COR-L47 (cell line): ENCODE results near the gene KCND3.
A peak's percentile ranks its signal among the peaks of the same experiment; 100 is the strongest.
"Not testable (repeated sequence)": the region's sequence is repeated elsewhere in the genome, so short reads cannot be mapped to it uniquely, and the experiment has no call there.

Experiments used
- DNase-seq: peaks from one replicate; lab custom pipeline; 2025; lab: John Stamatoyannopoulos, UW

KCND3 gene

DNA sequence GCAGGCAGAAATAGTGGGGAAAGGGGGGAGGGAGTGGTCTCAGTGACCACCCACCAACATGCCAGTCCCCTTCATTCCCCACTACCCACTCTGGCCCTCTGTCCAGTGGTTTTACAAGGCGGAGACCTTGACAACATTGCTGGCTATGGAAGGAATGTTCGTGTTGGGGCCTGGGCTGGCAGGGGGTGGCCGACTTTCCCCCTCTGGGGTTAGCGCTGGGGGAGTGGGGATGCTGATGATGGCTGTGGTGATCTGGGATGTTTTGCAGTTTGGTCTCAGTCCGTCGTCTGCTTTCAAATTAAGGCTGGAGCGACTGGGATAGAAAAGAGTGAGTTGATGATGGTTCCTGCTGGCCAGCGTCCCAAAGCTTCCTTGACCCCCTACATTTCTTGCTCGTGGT, 213.5 kb downstream of the KCND3 start:
- DNase-seq, result no peak

DNA sequence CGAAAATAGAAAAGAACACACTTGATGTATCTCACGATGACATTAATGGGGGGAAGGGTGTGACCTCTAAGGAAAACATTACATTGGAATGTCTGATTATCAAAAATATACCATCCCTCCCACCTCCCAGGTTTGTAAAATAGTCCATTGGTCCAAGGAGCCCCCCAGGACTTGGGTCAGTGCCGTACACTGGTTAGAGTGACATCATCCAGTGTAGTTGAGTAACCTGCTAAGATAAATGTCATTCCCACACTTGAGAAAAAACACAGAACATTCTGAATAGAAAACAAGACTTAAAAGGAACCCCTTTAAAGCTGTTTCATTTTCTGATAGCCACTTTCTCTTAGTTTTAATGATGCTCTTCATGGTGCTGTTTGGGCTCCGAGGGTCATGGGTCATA, 218.6 kb downstream of the KCND3 start:
- DNase-seq, result no peak

DNA sequence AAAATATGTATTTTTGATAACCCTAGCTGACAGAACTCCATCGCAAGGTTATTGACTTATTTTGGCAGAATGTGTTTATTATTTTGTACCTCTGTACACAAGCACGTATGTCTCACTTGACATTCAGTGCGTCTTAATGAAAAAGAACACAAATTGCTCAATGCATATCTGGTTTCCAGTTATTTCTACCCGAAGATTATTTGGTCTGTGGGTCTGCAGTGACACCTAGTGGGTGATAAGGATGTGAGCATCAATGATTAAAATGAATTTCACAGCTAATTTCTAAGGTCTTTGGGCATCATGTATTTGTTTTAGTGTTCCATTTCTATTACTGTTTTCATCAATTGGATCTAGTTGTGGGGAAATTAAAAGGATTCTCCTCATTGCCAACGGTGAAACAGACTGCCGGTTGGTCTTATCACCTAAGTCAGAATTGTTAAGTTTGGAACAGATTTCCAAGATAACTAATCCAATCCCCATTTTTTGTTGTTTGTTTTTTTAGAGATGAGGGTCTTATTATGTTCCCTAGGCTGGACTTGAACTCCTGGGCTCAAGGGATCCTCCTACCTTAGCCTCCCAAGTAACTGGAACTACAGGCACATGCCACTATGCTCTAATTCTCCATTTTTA, 219.8 kb downstream of the KCND3 start:
- DNase-seq, result peak; percentile 45

DNA sequence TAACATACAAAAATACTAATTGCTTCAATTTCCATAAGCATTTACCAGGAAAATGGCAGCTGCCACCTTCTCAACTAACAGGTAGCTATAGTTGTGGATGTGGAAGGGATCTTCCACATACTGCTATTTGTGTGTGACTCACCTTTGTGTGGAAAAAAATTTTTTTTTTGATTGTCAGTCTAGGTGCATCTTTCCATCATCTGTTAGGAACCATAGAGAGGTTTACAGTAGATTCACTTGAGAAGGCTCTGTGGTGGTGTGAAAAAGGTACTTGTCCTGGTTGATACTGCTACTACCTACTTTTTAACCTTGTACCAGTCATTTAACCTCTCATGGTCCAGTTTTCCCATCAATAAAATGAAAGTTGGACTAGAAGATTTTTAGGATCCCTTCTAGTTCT, 220.8 kb downstream of the KCND3 start:
- no peak for DNase-seq

DNA sequence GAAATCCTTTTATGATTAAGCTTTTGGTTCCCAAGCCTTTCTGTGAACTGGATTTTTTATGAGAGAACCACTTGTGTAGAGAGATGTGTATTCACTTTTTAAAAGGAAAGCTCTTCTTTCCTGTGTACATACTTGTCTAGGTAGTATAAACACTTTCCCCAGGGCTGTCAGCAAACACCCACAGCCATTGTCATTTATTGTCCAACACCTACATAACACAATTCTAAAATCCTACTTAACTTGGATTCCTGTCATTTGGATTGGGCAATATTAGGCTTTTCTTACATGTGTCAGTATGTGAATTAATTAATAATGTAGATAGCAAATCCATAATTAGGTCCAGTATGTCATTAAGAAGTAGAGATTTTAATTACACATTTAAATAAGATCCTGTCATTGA, 221.4 kb downstream of the KCND3 start:
- DNase-seq, result no peak

DNA sequence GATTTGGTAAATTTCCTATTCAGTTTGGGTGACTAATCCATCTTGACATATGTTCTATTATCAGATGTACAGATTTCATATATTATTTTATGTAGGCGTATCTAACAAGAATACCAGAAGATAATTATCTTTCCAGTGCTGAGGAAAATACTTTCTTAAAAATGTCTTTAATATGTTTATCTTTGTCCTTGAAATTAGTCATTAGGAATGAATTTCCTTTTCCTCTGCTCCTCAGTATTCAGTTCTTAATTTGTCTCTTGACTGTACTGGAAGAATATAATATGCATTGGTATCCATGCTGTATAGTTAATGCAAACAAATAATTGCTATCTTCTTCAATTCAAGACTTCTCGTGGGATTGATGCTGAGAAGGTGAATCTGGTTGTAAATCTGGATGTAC, 227.1 kb downstream of the KCND3 start:
- no peak for DNase-seq

DNA sequence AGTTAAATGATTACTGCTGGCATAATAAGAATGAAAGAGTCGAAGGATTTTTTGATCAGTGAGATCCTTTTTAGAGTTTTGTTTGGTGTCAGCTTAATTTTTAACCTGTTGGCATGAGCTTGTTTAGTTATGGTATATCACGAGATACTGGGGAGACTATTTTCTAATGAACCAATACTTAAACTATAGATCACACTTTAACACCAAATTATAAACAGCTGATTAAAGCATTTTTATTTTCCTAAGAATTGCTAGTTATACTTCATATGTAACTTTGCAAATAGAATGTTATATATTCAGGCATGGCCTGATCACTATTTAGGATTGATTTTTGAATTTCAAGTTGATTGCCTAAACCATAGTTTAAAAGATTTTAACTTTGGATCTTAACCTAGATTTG, 227.8 kb downstream of the KCND3 start:
- DNase-seq, result no peak

DNA sequence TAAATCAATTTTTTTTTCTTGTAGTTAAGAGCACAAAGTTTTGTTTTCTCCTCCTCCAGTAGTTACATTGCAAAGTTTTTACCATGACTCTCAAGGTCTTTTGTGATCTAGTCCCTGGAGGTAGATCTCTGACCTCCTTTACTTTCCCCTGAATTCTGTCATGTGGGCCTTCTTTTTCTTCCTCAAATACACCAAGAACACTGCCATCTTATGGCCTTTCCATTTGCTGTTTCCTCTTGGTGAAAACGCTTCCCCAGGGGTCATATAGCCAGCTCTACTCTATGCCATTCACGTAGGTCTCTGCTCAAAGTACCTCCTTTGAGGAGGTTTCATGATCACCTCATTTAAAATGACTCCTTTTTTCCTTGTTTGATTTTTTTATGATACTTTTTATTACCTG, 231.1 kb downstream of the KCND3 start:
- DNase-seq, result no peak

DNA sequence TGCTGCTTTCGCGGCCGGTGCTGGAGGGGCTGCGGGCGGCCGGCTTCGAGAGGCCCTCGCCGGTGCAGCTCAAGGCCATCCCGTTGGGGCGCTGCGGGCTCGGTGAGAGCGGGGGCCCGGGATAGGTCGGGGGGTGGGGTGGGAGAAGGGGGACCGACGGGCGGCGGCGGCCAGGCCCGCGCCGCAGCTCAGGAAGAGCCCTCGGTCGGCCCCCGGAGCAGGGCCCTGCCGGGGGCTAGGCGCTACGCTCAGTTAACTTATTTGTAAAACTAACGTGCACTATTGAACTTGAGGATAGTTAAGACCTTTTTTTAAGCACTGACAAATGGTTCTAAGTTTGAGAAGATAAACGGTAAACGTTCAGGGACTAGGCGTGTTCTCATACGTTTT, 233.3 kb downstream of the KCND3 start:
- DNase-seq, result no peak

DNA sequence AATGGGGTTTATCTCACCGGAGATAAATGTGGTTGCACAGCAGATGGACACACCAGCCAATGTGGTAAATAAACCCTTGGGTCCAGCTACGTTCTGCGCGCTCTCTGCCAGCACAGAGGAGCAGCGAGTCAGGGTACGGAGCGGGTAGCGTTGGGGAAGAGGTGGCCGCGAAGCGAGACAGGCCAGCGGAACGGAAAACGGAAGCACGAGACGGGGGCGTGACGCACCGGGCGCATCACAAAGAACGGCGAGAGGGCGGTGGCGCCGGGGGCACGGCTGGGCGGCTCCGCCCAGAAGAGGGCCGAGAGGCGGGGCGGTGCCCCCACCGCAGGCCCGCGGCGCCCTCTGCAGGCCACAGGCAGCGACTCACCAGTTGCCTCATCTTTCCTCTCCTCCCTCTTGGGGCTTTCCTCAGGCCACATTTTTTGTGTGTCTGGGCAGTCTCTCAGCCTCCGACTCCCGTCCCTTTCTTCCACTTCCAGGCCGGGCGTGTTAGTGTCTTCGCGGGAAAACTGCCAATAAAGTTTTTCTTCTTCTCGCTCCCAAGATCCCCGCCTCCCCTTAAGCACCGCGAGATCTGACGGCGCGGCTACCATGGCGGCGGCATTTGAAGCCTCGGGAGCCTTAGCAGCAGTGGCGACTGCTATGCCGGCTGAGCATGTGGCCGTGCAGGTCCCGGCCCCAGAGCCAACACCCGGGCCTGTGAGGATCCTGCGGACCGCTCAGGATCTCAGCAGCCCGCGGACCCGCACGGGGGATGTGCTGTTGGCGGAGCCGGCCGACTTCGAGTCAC, 233.9 kb downstream of the KCND3 start, which contains the start of gene DDX20:
Gene DDX20 (plus strand): TSS at position 571 of the 793 bp plus-strand sequence. CDS start 24 bp downstream, at position 595.
- peak; percentile 95 for DNase-seq

DNA sequence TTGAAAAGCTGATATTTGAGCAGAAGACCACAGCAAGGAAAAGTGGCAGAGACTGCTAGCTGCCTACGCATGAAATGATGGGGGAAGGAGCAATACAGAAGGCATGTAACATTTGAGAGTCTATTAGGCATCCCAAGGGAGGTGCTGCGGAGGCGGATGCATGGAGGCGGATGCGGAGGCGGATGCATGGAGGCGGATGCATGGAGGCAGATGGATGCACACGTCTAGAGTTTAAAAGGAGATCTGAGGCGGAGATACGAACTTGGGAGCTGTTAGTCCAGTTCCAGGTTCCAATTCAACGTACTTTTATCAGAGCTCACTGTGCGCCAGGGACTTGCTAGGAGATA, 234.5 kb downstream of the KCND3 start:
- DNase-seq, result peak; percentile 44

DNA sequence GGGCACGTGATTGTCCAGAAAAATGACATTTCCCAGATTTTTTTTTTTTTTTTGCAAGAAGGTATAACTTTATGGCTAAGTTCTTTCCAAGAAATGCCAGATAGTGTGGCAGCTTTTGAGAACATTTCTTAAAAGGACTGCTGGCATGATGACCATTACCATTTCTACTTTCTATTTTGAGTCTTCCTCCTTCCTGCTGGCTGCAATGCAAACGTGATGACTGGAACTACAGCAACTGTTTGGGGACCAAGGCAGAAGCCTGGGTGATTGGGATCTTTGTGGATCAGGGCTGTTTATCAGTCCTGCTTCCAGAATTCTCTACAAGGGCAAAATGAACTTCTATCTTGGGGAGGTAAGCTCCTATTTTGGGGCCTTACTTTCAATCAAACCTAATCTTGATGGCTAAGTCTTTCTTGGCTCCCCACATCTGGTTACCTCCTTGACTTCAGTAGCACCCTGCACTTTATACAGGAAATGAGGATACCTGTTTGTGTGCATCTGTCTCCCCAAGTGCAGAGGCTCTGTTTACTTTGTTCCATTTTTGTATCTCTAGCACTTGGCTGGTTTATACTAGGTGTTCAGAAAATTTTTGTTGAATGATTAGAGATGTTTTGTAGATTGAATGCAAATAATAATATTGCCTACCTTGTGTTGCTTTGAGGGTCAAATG, 237.4 kb downstream of the KCND3 start:
- no peak for DNase-seq

DNA sequence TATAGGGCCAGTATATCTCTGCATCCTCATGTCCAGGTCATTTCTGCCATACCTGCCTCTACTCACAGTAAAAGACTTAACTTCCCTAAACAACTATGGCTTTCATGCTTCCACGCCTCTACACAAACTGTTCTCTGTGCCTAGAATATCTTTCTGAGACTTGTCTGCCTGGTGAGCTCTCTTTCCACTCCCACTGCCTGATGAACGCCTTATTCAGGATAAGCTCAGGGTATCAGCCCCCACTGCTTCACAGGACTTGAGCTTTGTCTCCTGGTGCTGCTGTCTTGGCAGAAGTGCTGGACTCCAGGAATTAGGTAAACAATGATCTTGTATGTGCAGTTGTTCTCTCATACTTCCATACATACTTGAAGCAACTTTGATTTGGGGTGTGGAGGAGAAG, 238.6 kb downstream of the KCND3 start:
- DNase-seq, result no peak

DNA sequence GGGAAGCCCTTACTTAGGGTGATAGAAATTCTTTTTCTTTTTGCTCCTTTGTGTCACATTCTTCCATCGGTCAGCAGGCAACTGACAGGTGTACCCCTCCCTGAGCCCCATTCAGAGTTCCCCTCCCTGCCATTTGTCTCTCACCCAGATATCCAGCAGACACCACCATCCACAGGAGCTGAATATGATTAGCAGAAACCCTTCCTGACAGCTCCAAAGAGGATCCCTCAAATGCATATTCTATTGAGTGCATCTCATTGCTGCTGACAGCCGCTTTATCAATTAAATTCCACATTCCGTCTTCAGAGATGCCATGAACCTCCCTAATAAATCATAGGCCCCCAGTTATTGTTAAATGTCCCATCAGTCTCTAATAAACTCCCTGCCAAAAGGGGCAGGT, 239.8 kb downstream of the KCND3 start:
- DNase-seq, result no peak

DNA sequence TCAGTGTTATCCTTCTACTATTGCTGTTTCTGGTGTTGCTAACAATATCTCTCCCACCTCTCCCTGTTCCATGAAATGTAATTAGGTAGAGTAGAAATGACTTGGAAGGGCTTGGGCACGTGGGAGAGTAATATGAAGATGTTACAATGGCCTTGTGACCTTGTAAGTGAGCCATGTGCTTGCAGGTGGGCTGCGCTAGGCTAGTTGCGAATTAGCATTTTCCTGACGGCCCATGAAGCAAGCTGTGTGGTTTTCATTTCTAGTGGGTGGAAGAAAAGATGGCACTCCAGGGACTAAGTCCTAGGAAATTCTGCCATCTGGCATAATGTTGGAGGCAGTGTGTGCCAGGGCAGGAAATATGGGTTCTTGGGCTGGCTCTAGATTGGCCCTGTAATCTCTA, 241.5 kb downstream of the KCND3 start:
- no peak for DNase-seq

DNA sequence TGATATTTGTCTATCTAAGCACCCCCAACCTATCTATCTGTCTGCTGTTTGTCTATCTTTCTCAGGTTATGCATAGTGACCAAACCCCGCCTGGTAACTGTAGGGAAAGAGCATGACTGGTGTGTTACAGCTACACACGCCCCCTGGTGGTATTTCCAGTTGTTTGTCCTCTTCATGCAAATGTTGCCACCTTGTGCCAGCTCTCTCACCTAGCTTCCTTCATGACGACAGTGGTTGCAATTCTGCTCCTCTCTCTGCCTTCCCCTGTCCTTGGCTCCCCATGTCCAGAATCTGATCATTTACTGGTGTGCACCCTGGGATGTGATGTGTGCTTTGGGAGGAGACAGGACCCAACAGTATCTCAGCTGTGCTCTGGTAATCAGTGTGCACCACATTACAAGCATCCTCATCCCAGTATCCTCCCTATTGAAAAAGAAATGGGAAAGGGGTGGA, 242.2 kb downstream of the KCND3 start:
- DNase-seq, result peak; percentile 65

DNA sequence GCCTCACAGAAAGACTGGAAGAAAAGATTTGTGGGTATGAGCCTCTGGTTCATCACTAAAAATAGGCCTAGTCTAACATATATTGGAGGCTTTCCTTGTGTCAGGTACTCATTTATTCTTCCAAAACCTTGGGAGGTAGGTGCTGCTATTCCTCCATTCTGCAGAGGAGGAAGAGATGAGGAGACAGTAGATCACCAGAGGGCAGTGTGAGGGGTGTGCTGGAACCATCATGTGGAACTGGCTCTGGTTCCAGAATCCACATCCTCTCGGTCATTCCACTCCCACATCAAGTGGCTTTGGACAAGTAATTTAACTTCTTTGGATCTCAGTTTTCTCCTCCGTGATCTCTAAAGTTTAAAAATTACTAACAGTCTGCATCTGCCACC, 242.9 kb downstream of the KCND3 start:
- DNase-seq, result no peak

DNA sequence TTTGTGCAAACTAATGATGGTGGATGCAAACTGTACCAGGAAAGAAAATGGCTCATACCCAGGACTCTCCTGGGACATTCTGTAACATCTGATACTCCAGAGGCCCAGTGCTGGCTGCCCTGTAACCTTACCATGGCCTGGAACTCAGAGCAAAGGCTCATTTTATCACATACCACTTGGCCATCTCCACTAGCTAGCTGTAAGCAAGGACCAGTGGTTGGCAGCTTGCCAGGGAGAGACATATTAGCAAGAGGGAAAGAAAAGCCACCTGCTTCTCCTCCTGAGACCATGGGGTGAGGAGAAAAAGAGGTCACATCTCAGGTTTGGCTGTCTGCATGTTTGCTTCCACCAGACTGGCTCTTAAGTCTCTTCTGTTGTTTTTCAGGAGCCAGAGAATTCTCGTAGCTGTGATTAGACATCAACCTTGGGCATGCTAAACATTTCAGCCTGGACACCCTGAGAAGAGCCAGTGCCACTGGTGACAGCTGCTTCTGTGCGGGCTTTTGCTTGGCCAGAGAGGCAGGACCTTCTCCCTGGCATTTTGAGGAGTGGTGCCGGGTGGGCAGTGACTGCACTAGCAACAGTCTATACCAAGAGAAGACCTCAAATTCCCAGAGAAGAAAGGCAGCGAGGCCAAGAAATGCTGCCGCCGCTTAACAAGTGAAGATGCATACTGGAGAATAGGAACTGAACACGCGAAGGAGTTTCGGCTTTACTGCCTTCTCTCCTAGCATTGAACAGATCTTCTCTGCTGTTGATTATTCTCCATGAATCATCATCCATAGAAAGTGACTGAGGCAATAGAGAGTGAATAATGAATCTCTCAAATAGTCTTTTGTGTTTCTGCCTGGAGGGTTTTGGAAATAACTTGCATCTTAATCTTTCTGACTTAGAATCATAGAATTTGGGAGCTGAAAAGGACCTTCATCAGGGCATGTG, 243.5 kb downstream of the KCND3 start:
- peak; percentile 42 for DNase-seq

DNA sequence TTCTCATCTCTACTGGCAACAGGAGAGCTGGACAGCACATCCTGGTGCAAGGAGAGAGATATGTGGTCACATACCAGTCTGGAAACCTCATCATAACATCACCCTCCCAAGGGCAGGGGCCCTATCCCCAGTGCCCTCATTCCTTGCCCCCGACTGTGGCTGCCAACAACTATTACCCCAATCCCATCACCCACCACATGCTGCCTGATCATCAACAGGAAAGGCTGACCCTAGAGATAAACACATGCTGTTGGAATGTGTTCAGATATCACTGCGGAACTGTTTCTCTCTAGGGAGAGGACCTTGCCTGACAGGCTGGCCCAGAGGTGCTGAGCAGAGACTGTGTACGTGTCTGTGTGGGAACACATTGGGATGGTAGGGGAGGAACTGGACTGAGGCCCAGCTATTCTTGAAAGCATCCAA, 245.8 kb downstream of the KCND3 start:
- no peak for DNase-seq

DNA sequence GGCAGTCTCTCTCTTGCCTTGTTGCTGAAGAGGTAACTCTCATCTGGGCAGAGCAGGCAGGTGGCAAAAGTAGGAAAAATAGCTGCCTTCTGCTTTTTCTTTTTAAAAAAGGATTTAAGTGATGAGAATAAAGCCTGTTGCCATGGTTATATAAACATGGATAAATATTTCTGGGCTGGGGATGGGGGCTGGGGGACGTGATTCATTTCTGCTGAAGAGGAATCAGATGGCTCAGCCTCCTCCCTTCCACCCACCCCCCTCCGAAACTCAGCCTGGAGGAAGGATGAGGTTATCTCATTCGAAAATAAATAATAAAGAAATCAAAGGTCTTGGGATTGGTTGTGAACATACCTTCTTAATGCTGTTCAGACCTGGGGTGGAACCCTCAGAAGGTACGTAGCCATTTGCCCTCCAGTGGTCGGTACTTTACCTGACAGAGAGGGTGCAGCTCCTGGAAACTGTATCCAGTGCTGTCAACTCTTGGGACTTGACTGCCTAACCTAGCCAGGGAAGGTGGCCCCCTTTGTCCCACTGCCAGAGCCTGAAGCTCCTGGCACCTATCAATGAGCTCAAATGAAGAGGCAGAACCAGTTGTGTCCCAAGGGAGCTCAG, 246.4 kb downstream of the KCND3 start:
- DNase-seq, result no peak

DNA sequence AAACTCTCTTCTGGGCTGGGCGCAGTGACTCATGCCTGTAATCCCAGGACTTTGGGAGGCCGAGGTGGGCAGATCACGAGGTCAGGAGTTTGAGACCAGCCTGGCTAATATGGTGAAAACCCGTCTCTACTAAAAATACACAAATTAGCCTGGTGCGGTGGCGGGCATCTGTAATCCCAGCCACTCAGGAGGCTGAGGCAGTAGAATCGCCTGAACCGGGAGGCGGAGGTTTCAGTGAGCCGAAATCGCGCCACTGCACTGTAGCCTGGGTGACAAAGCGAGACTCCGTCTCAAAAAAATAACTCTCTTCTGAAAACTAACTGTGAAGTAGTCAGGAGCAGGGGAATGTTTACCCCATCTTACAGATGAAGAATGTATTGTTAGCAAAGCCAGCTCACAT, 247.2 kb downstream of the KCND3 start:
- DNase-seq, result not testable (repeated sequence)
